PFSK-1 (cell line): ENCODE results near the gene PPFIBP2.

Source experiments
- FOXP2 ChIP-seq: optimal IDR thresholded peaks from 2 replicates; pipeline ENCODE3; 2011; ENCODE audit warnings: borderline replicate concordance, control low read depth, inconsistent platforms; ENCODE audit not compliant: insufficient read depth; ENCODE audit errors: extremely low read length, extremely low read depth
- POLR2AphosphoS5 ChIP-seq: IDR thresholded peaks from 2 replicates; pipeline ENCODE4 v1.6.1; 2012; ENCODE audit warnings: low read depth, mild to moderate bottlenecking, control low read depth, low read length, moderate library complexity
- SIN3A ChIP-seq: IDR thresholded peaks from 2 replicates; pipeline ENCODE4 v1.6.1; 2012; ENCODE audit warnings: mild to moderate bottlenecking, low read length, moderate library complexity, borderline replicate concordance; ENCODE audit not compliant: insufficient read depth
- TAF1 ChIP-seq: IDR thresholded peaks from 2 replicates; pipeline ENCODE4 v1.6.1; 2012; ENCODE audit warnings: low read length, control low read depth, borderline replicate concordance; ENCODE audit not compliant: insufficient read depth
- TF ChIP-seq, protein P1 (sequence below), 2 experiments: IDR thresholded peaks; 2 replicates each; pipeline versions ENCODE4 v1.6.1 to v1.8.0; 2011 to 2012; ENCODE audit warnings: low read depth in 2 of 2, low read length in 2 of 2, control low read depth in 1 of 2, inconsistent platforms in 1 of 2, mild to moderate bottlenecking in 1 of 2, moderate library complexity in 1 of 2; ENCODE audit not compliant: insufficient read depth in 1 of 2

Gene PPFIBP2

DNA sequence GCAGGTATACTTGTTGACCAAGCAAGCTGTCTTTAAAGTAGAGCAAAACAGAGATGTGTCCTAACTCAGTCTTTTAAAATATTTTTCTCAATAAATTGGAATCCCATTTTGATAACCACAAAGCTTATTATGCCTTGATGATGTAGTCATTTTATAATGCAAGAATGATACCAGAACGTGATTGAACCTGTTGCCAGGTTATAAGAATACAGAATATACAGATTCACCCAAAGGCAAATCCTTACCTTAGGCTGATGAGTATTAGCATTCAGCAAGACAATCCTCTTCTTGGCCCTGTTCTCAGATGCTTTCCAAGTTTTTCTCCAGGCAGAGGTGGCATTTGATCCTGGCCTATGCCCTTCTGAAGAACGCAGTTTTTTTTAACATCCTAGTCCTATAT is 76.1 kb downstream of the PPFIBP2 start:
- no peak for TF ChIP-seq FOXP2
- TF ChIP-seq, protein P1, sequence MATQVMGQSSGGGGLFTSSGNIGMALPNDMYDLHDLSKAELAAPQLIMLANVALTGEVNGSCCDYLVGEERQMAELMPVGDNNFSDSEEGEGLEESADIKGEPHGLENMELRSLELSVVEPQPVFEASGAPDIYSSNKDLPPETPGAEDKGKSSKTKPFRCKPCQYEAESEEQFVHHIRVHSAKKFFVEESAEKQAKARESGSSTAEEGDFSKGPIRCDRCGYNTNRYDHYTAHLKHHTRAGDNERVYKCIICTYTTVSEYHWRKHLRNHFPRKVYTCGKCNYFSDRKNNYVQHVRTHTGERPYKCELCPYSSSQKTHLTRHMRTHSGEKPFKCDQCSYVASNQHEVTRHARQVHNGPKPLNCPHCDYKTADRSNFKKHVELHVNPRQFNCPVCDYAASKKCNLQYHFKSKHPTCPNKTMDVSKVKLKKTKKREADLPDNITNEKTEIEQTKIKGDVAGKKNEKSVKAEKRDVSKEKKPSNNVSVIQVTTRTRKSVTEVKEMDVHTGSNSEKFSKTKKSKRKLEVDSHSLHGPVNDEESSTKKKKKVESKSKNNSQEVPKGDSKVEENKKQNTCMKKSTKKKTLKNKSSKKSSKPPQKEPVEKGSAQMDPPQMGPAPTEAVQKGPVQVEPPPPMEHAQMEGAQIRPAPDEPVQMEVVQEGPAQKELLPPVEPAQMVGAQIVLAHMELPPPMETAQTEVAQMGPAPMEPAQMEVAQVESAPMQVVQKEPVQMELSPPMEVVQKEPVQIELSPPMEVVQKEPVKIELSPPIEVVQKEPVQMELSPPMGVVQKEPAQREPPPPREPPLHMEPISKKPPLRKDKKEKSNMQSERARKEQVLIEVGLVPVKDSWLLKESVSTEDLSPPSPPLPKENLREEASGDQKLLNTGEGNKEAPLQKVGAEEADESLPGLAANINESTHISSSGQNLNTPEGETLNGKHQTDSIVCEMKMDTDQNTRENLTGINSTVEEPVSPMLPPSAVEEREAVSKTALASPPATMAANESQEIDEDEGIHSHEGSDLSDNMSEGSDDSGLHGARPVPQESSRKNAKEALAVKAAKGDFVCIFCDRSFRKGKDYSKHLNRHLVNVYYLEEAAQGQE (IDR thresholded peaks at IDR 0.05; ENCODE audit: insufficient read depth in 1 of 2, low read depth in 2 of 2, low read length in 2 of 2), result no peak
- TF ChIP-seq POLR2AphosphoS5, result no peak
- no peak for TF ChIP-seq TAF1

DNA sequence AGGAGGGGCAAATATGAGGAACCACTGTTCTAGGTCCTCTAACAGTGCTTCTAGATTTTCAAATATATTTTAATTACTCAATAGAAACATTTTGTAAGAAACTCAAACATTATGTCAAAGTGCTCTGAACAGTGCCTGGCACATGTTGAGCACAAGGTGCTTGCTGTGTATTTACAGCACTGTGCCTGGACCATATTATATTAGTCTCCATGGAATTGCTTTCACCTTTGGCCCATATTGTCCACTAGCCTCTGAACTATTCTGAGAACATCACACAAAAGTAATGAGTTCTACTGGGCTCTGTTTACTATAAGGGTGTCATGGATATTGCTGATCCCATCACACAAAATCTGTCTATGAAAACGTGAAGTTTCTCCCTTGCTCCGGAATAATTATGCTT is 76.7 kb downstream of the PPFIBP2 start:
- TF ChIP-seq TAF1 (no peak), POLR2AphosphoS5 (no peak), SIN3A (no peak), FOXP2 (no peak)
- TF ChIP-seq, protein P1 (IDR thresholded peaks at IDR 0.05; ENCODE audit: insufficient read depth in 1 of 2, low read depth in 2 of 2, low read length in 2 of 2), result no peak

DNA sequence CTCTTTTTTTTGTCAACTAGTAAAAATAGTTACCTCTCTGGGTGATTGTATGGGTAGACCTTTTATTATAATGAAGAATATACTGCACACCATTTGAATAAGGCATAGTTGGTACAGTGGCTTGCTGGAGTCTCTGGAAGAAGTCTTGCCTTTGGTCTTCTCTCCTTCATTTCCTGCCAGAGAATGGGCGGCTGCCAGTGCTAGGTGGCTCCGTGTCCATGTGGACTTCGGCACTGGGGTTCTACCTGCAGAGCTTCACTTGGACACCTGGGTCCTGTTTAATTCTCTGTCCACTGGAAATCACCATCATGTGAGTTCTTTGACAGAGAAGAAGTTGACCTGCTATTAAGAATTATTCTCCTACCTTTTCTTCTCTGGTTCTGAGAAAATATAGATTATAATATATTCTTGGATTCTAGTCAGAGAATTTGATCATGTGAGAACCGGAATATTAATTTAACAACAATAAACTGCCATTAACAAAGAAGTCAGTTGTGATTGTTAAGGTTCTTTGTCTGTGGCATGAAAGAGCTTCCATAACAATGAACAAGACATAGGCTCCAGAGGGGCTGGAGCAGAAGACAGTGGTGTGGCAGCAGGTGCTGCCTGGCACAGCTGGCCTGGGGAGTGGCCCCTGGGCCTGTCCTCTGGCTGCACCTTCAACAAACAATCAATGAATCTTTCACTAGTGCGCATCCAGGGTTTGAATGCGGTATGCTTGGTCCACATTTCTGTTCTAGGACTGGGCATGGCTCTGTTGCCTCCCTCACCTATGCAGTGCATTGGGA is 77.5 kb downstream of the PPFIBP2 start:
- no peak for TF ChIP-seq POLR2AphosphoS5
- TF ChIP-seq, protein P1 (IDR thresholded peaks at IDR 0.05; ENCODE audit: insufficient read depth in 1 of 2, low read depth in 2 of 2, low read length in 2 of 2), result no peak
- no peak for TF ChIP-seq SIN3A
- no peak for TF ChIP-seq FOXP2
- no peak for TF ChIP-seq TAF1

DNA sequence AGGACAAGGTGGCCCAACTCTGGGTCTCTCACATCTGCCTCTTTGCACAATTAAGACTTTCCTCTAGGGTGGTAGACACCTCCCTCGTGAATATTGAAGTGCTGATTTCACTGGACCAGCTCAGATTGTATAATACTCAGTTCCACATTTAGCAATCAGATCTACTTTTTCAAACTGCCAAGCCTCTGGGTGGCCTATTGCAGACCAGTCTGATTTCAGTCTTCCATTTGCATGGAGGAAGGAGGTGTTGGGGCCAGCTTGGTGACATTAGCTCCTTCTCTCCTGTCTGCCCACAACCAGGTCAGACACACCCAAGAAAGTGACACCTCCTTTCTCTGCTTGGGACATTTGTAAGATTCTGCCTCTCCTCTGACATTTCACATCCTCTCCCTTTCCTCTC is 78.2 kb downstream of the PPFIBP2 start:
- TF ChIP-seq, protein P1 (IDR thresholded peaks at IDR 0.05; ENCODE audit: insufficient read depth in 1 of 2, low read depth in 2 of 2, low read length in 2 of 2), result no peak
- no peak for TF ChIP-seq SIN3A
- TF ChIP-seq FOXP2, result no peak

DNA sequence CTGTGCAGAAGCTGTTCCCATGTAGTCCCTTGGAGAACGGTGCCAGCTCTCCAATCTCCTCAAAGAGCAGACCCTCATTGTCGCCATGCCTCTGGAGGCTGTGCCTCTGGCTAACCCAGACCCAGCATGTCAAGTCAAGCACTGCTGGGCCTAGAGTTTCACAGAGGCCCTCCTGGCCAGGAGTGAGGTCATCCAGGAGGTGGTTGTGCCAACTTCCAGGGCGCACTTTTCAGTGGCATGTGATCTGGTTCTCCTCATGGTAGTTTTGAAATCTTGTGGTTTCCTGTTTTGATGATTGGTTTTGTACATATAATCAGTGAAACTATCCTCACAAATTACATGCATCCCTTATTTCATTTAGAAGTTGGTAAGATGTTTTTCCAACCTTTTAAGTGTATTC is 78.9 kb downstream of the PPFIBP2 start:
- no peak for TF ChIP-seq SIN3A
- no peak for TF ChIP-seq FOXP2
